Transverse colon (tissue), 3 donors: Measurements from ENCODE around the gene SFMBT1.

Experiments used
- POLR2A ChIP-seq: fragments of 450-650 bp; IDR thresholded peaks from one replicate; pipeline ENCODE4 v1.6.1; 2016; ENCODE audit warnings: antibody characterized with exemption, mild to moderate bottlenecking, moderate library complexity
- TF ChIP-seq, protein P1 (sequence below), 5 experiments: fragments of 200-600 bp in 3 of 5; fragments of 450-650 bp in 2 of 5; sonication (generic) in 3 of 5; IDR thresholded peaks; 1 replicate in 2 of 5; 2 replicates in 3 of 5; pipeline ENCODE4 v1.5.1; 2016 to 2017; ENCODE audit warnings: antibody characterized with exemption in 5 of 5, inconsistent platforms in 3 of 5, mild to moderate bottlenecking in 2 of 5, moderate library complexity in 1 of 5

DNA sequence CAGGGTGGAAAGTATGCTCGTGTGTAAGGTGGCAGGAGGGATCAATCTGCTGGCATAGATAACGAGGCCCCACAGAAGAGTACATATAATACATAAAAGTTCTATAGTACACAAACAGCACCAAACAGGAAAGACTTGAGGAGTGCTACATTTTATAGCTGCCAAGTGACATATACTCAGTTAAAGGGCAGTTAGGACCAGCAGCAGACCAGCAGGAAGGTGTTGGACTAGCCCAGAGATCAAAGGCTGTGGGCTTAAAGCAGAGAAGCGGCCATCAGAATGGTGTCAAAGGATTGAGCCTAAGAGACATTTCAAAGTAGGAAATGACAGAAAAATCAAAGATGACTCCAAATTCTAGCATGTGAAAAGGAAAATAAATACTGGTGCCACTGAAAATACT is 34.5 kb downstream of the SFMBT1 start:
- no peak for TF ChIP-seq POLR2A
- TF ChIP-seq, protein P1, sequence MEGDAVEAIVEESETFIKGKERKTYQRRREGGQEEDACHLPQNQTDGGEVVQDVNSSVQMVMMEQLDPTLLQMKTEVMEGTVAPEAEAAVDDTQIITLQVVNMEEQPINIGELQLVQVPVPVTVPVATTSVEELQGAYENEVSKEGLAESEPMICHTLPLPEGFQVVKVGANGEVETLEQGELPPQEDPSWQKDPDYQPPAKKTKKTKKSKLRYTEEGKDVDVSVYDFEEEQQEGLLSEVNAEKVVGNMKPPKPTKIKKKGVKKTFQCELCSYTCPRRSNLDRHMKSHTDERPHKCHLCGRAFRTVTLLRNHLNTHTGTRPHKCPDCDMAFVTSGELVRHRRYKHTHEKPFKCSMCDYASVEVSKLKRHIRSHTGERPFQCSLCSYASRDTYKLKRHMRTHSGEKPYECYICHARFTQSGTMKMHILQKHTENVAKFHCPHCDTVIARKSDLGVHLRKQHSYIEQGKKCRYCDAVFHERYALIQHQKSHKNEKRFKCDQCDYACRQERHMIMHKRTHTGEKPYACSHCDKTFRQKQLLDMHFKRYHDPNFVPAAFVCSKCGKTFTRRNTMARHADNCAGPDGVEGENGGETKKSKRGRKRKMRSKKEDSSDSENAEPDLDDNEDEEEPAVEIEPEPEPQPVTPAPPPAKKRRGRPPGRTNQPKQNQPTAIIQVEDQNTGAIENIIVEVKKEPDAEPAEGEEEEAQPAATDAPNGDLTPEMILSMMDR (IDR thresholded peaks at IDR 0.05): no peak
